ENCODE results near the gene TXNDC15. TPM values are rescaled to one million over a fixed set of nuclear protein-coding genes. Genes with fewer than 3 reads are reported as not detected.

TXNDC15 gene
- total and polyA plus RNA-seq, 2 of the 13 experiments (the other 11 are each of a cell fraction or from before 2014, with no cell fraction given) = 22.2 to 49.9 TPM

DNA sequence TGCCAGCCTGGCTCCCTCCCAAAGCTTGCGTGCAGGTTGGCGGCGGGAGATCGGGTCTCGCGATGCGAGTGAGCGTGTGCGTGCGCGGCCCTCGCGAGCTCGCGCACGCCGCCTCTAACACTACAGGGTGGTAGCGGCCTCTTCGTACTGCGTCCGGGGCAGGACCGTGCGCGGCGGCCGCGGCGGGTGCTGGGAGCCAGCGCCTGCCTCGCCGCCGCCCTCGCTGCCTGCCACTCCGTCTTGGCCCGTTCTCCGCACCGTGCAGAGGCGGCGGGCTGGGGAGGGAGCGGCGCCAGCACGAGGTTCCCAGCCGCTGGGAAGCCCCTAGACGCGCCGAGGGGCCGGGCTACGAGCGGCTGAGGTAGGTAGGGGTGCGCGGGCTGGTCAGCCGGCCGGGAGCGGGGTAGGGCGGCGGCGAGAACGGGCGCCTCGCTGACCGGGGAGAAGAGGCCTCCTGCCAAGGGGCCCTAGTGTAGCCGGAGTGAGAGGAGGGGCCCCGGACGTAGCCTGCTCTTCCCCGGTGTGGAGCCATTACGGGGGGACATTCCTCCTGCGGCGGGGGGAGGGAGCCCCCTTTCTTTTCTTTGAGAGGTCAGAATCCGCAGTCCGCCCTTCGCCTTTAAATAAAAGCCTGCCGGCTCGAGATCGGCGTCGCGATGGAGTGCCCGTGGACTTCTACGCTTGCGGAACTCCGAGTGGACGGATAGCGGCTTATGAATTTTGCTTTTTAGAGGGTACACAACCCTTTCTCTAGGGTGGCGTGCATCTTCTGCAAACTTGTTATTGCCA is 28.1 kb upstream of the TXNDC15 start, which contains the start of gene C5orf24 (continued):
- TF ChIP-seq, protein P1, sequence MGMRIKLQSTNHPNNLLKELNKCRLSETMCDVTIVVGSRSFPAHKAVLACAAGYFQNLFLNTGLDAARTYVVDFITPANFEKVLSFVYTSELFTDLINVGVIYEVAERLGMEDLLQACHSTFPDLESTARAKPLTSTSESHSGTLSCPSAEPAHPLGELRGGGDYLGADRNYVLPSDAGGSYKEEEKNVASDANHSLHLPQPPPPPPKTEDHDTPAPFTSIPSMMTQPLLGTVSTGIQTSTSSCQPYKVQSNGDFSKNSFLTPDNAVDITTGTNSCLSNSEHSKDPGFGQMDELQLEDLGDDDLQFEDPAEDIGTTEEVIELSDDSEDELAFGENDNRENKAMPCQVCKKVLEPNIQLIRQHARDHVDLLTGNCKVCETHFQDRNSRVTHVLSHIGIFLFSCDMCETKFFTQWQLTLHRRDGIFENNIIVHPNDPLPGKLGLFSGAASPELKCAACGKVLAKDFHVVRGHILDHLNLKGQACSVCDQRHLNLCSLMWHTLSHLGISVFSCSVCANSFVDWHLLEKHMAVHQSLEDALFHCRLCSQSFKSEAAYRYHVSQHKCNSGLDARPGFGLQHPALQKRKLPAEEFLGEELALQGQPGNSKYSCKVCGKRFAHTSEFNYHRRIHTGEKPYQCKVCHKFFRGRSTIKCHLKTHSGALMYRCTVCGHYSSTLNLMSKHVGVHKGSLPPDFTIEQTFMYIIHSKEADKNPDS (CRISPR knock-in tag; IDR thresholded peaks at IDR 0.05) = no peak
- TF ChIP-seq, protein P2, sequence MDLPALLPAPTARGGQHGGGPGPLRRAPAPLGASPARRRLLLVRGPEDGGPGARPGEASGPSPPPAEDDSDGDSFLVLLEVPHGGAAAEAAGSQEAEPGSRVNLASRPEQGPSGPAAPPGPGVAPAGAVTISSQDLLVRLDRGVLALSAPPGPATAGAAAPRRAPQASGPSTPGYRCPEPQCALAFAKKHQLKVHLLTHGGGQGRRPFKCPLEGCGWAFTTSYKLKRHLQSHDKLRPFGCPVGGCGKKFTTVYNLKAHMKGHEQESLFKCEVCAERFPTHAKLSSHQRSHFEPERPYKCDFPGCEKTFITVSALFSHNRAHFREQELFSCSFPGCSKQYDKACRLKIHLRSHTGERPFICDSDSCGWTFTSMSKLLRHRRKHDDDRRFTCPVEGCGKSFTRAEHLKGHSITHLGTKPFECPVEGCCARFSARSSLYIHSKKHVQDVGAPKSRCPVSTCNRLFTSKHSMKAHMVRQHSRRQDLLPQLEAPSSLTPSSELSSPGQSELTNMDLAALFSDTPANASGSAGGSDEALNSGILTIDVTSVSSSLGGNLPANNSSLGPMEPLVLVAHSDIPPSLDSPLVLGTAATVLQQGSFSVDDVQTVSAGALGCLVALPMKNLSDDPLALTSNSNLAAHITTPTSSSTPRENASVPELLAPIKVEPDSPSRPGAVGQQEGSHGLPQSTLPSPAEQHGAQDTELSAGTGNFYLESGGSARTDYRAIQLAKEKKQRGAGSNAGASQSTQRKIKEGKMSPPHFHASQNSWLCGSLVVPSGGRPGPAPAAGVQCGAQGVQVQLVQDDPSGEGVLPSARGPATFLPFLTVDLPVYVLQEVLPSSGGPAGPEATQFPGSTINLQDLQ (CRISPR knock-in tag; IDR thresholded peaks at IDR 0.05) = peak; percentile 75; the same call in 1 of the 2 replicates
- no peak; the same call in 1 of the 2 replicates for TF ChIP-seq ZBTB7A (CRISPR knock-in tag; IDR thresholded peaks at IDR 0.05)
- TF ChIP-seq SP2 (CRISPR knock-in tag; IDR thresholded peaks at IDR 0.05) = no peak
- peak; percentile 88; the same call in 1 of the 2 replicates for TF ChIP-seq ZSCAN21 (CRISPR knock-in tag; IDR thresholded peaks at IDR 0.05; ENCODE audit: borderline replicate concordance)
- TF ChIP-seq ZC3H4 (CRISPR knock-in tag; IDR thresholded peaks at IDR 0.05; ENCODE audit: borderline replicate concordance) = no peak
- TF ChIP-seq, protein P3, sequence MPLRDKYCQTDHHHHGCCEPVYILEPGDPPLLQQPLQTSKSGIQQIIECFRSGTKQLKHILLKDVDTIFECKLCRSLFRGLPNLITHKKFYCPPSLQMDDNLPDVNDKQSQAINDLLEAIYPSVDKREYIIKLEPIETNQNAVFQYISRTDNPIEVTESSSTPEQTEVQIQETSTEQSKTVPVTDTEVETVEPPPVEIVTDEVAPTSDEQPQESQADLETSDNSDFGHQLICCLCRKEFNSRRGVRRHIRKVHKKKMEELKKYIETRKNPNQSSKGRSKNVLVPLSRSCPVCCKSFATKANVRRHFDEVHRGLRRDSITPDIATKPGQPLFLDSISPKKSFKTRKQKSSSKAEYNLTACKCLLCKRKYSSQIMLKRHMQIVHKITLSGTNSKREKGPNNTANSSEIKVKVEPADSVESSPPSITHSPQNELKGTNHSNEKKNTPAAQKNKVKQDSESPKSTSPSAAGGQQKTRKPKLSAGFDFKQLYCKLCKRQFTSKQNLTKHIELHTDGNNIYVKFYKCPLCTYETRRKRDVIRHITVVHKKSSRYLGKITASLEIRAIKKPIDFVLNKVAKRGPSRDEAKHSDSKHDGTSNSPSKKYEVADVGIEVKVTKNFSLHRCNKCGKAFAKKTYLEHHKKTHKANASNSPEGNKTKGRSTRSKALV (CRISPR knock-in tag; IDR thresholded peaks at IDR 0.05) = no peak; the same call in 1 of the 2 replicates
- TF ChIP-seq PITX1 (CRISPR knock-in tag; IDR thresholded peaks at IDR 0.05) = peak; percentile 66; the same call in 1 of the 2 replicates
- no peak for TF ChIP-seq ZNF597 (CRISPR knock-in tag; IDR thresholded peaks at IDR 0.05)
- TF ChIP-seq ZNF501 (CRISPR knock-in tag; IDR thresholded peaks at IDR 0.05) = peak; percentile 40; the same call in 1 of the 2 replicates
- peak; percentile 62 for TF ChIP-seq ZNF768 (CRISPR knock-in tag; IDR thresholded peaks at IDR 0.05)
- TF ChIP-seq ZNF136 (CRISPR knock-in tag; IDR thresholded peaks at IDR 0.05; ENCODE audit: low read depth) = 0 out of 2 replicates have a peak, but pooled peaks have one; percentile 40
- TF ChIP-seq ZNF782 (CRISPR knock-in tag; IDR thresholded peaks at IDR 0.05; ENCODE audit: borderline replicate concordance) = peak; percentile 39; the same call in 1 of the 2 replicates
- TF ChIP-seq KLF11 (CRISPR knock-in tag; IDR thresholded peaks at IDR 0.05) = no peak
- no peak for TF ChIP-seq HHEX (CRISPR knock-in tag; IDR thresholded peaks at IDR 0.05)
- no peak for TF ChIP-seq SMARCE1 (IDR thresholded peaks at IDR 0.05; ENCODE audit: borderline replicate concordance)
- TF ChIP-seq ZNF660 (CRISPR knock-in tag; IDR thresholded peaks at IDR 0.05; ENCODE audit: borderline replicate concordance, low read depth) = no peak
- no peak for TF ChIP-seq U2AF2 (IDR thresholded peaks at IDR 0.05; ENCODE audit: low read depth, low read length)
- peak; percentile 77 for TF ChIP-seq GATAD1 (CRISPR knock-in tag; IDR thresholded peaks at IDR 0.05)
- peak; percentile 32 for TF ChIP-seq TEAD3 (CRISPR knock-in tag; optimal IDR thresholded peaks at IDR 0.05; ENCODE audit: borderline replicate concordance)
- TF ChIP-seq POLR2AphosphoS5 (IDR thresholded peaks at IDR 0.05; ENCODE audit: low read depth, low read length) = peak; percentile 77
- TF ChIP-seq REL (CRISPR knock-in tag; conservative IDR thresholded peaks at IDR 0.05) = no peak
- no peak for TF ChIP-seq SMAD1 (CRISPR knock-in tag; IDR thresholded peaks at IDR 0.05; ENCODE audit: borderline replicate concordance, low read depth)

Data from HepG2 (cell line).